GM23338 (cell line): ENCODE results near the gene FAM81A. TPM values are rescaled to one million over a fixed set of nuclear protein-coding genes. Genes with fewer than 3 reads are reported as not detected.

Experiments used
- ATAC-seq: fragments of 200-7000 bp; cut with Tn5 transposase; 3 replicates; pipeline ENCODE4 v1.9.1; 2020
- DNase-seq: peaks from one replicate; pipeline ENCODE4 v3.0.0-alpha.2; 2015; ENCODE audit warnings: low spot score
- H2AFZ ChIP-seq: fragments of 200-600 bp; sonication (generic); 2 replicates; pipeline ENCODE4 v1.8.0; 2016; ENCODE audit warnings: antibody characterized with exemption, mild to moderate bottlenecking, moderate library complexity
- H3F3A ChIP-seq: fragments of 200-600 bp; sonication (generic); replicated peaks from 2 replicates; pipeline ENCODE4 v1.8.0; 2017; ENCODE audit warnings: antibody characterized with exemption, mixed run types, low read depth
- H3K27ac ChIP-seq: fragments of 200-600 bp; sonication (generic); 2 replicates; pipeline ENCODE4 v1.6.1; 2016; ENCODE audit warnings: low read depth
- H3K27me3 ChIP-seq: fragments of 200-600 bp; sonication (generic); 2 replicates; pipeline ENCODE4 v1.8.0; 2016; ENCODE audit warnings: mild to moderate bottlenecking, mixed run types, moderate library complexity; ENCODE audit not compliant: insufficient read depth
- H3K36me3 ChIP-seq: fragments of 200-600 bp; sonication (generic); 2 replicates; pipeline ENCODE4 v1.8.0; 2016; ENCODE audit warnings: mild to moderate bottlenecking; ENCODE audit not compliant: insufficient read depth
- H3K4me1 ChIP-seq: fragments of 200-600 bp; sonication (generic); 2 replicates; pipeline ENCODE4 v1.8.0; 2016; ENCODE audit warnings: mild to moderate bottlenecking, moderate library complexity; ENCODE audit not compliant: insufficient read depth
- H3K4me2 ChIP-seq: fragments of 200-600 bp; sonication (generic); 2 replicates; pipeline ENCODE4 v1.7.1; 2017; ENCODE audit warnings: mixed run types
- H3K4me3 ChIP-seq: fragments of 200-600 bp; sonication (generic); 2 replicates; pipeline ENCODE4 v1.6.1; 2016; ENCODE audit warnings: mixed run types
- H3K79me2 ChIP-seq: fragments of 200-600 bp; sonication (generic); replicated peaks from 2 replicates; pipeline ENCODE4 v1.8.0; 2017; ENCODE audit warnings: mild to moderate bottlenecking; ENCODE audit not compliant: insufficient read depth
- H3K9me2 ChIP-seq: fragments of 200-600 bp; sonication (generic); 2 replicates; pipeline ENCODE4 v1.8.0; 2017; ENCODE audit not compliant: insufficient read depth
- H4K20me1 ChIP-seq: fragments of 200-600 bp; sonication (generic); replicated peaks from 2 replicates; pipeline ENCODE4 v1.8.0; 2017; ENCODE audit warnings: mild to moderate bottlenecking; ENCODE audit not compliant: insufficient read depth
- H3K27ac Mint-ChIP-seq: 2 replicates; pipeline ENCODE4 v1.8.0; 2020; ENCODE audit warnings: inconsistent platforms, mild to moderate bottlenecking, moderate library complexity, mixed read lengths
- H3K27me3 Mint-ChIP-seq: 3 replicates; pipeline ENCODE4 v1.8.0; 2022; ENCODE audit warnings: low read depth, mild to moderate bottlenecking, moderate library complexity, mixed read lengths, inconsistent platforms; ENCODE audit not compliant: insufficient read depth, poor library complexity
- H3K36me3 Mint-ChIP-seq: 3 replicates; pipeline ENCODE4 v1.8.0; 2021; ENCODE audit warnings: low read depth, mild to moderate bottlenecking, inconsistent platforms, moderate library complexity, mixed read lengths
- H3K4me1 Mint-ChIP-seq: 3 replicates; pipeline ENCODE4 v1.8.0; 2020; ENCODE audit warnings: mild to moderate bottlenecking, inconsistent platforms, mixed read lengths
- H3K4me3 Mint-ChIP-seq: 3 replicates; pipeline ENCODE4 v1.8.0; 2021; ENCODE audit warnings: moderate library complexity, mild to moderate bottlenecking, inconsistent platforms, mixed read lengths
- H3K9me3 Mint-ChIP-seq: 3 replicates; pipeline ENCODE4 v1.8.0; 2020; ENCODE audit warnings: moderate library complexity, mild to moderate bottlenecking, inconsistent platforms, mixed read lengths
- CREB1 ChIP-seq: fragments of 250-450 bp; sonication (Bioruptor Pico); IDR thresholded peaks from 2 replicates; pipeline ENCODE4 v1.5.0; 2020; ENCODE audit warnings: low read depth, mild to moderate bottlenecking, moderate library complexity
- CTCF ChIP-seq, 2 experiments: fragments of 200-600 bp in 1 of 2; sonication (generic) in 1 of 2; conservative IDR thresholded peaks; 2 replicates each; pipeline versions ENCODE4 v1.5.1 to v1.6.1; 2016 to 2017; ENCODE audit warnings: antibody characterized with exemption in 2 of 2, low read depth in 2 of 2, mild to moderate bottlenecking in 2 of 2, moderate library complexity in 1 of 2
- EZH2 ChIP-seq: fragments of 200-600 bp; sonication (generic); IDR thresholded peaks from one replicate; pipeline ENCODE4 v1.8.0; 2017; ENCODE audit warnings: antibody characterized with exemption, mild to moderate bottlenecking, low read depth; ENCODE audit not compliant: unreplicated experiment
- EZH2phosphoT487 ChIP-seq: fragments of 200-600 bp; sonication (generic); IDR thresholded peaks from one replicate; pipeline ENCODE4 v1.8.1; 2018; ENCODE audit warnings: antibody characterized with exemption; ENCODE audit not compliant: unreplicated experiment
- JUNB ChIP-seq: IDR thresholded peaks from one replicate; pipeline ENCODE4 v1.6.1; 2016; ENCODE audit warnings: antibody characterized with exemption; ENCODE audit not compliant: unreplicated experiment
- NANOG ChIP-seq: IDR thresholded peaks from 2 replicates; pipeline ENCODE4 v1.6.1; 2016; ENCODE audit warnings: antibody characterized with exemption, borderline replicate concordance
- POLR2AphosphoS5 ChIP-seq: IDR thresholded peaks from 2 replicates; pipeline ENCODE4 v1.6.1; 2016; ENCODE audit warnings: antibody characterized with exemption, low read depth
- REST ChIP-seq: IDR thresholded peaks from one replicate; pipeline ENCODE4 v1.6.1; 2018; ENCODE audit warnings: antibody characterized with exemption; ENCODE audit not compliant: unreplicated experiment
- STAT1 ChIP-seq: IDR thresholded peaks from one replicate; pipeline ENCODE4 v1.6.1; 2016; ENCODE audit warnings: antibody characterized with exemption; ENCODE audit not compliant: unreplicated experiment
- ZNF114 ChIP-seq: fragments of 250-450 bp; sonication (Bioruptor Pico); IDR thresholded peaks from 2 replicates; pipeline ENCODE4 v1.5.0; 2020; ENCODE audit warnings: mild to moderate bottlenecking, moderate library complexity
- ZNF331 ChIP-seq: fragments of 250-450 bp; sonication (Bioruptor Pico); IDR thresholded peaks from 2 replicates; pipeline ENCODE4 v1.5.0; 2020; ENCODE audit warnings: low read depth, mild to moderate bottlenecking, moderate library complexity
- ZNF462 ChIP-seq: fragments of 250-450 bp; sonication (Bioruptor Pico); IDR thresholded peaks from 2 replicates; pipeline ENCODE4 v1.5.0; 2020; ENCODE audit warnings: mild to moderate bottlenecking, moderate library complexity
- polyA plus RNA-seq: library from polyadenylated mRNA; unstranded; fragments of >200 nt; fragmentation: Nextera tagmentation; extraction: Ambion mirVana; gene quantifications from 2 replicates; pipeline ENCODE4 v1.2.1, GENCODE V29; 2016
- total RNA-seq: library from RNA; depleted of rRNA; stranded (reverse); fragments of >200 nt; shearing (Covaris generic); gene quantifications from 2 replicates; pipeline ENCODE4 v1.2.3, GENCODE V29; 2014
- TF ChIP-seq, protein P1 (sequence below): IDR thresholded peaks from 2 replicates; pipeline ENCODE4 v1.6.1; 2016; ENCODE audit warnings: antibody characterized with exemption

The FAM81A gene
- total and polyA plus RNA-seq, 2 experiments from 2014 or later = 0.73 to 4.1 TPM

GRCh38 chr15:59553879-59554735, 116.1 kb downstream of the FAM81A start:
- H3K4me2 ChIP-seq = no peak overlapping the region
- H3K4me1 ChIP-seq = peaks cover 15% of the 10 kb centered on the region
- no peak overlapping the region for H3K27ac ChIP-seq

More at GRCh38 chr15:59553879-59554735, 116.1 kb downstream of the FAM81A start:
- H3K36me3 ChIP-seq = no peaks in the 10 kb centered on the region
- no peaks in the 10 kb centered on the region for H3K9me3 Mint-ChIP-seq
- H3K27me3 Mint-ChIP-seq = no peaks in the 10 kb centered on the region
- no peak overlapping the region for H3K4me3 ChIP-seq
- H3K4me3 Mint-ChIP-seq = no peak overlapping the region
- H2AFZ ChIP-seq = no peak overlapping the region
- DNase-seq (no peak), ATAC-seq (no peak)
- TF ChIP-seq ZNF331 (no peak), NANOG (no peak), STAT1 (no peak), EZH2 (no peak), JUNB (no peak), ZNF462 (CRISPR knock-in tag) (no peak), REST (no peak), ZNF114 (CRISPR knock-in tag) (no peak), CREB1 (CRISPR knock-in tag) (no peak), POLR2AphosphoS5 (no peak), CTCF (conservative IDR thresholded peaks at IDR 0.05; ENCODE audit: low read depth in 2 of 2) (no peak), EZH2phosphoT487 (no peak)
- TF ChIP-seq, protein P1, sequence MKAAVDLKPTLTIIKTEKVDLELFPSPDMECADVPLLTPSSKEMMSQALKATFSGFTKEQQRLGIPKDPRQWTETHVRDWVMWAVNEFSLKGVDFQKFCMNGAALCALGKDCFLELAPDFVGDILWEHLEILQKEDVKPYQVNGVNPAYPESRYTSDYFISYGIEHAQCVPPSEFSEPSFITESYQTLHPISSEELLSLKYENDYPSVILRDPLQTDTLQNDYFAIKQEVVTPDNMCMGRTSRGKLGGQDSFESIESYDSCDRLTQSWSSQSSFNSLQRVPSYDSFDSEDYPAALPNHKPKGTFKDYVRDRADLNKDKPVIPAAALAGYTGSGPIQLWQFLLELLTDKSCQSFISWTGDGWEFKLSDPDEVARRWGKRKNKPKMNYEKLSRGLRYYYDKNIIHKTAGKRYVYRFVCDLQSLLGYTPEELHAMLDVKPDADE = no peak
- no peaks in the 10 kb centered on the region for H3K36me3 Mint-ChIP-seq
- no peaks in the 10 kb centered on the region for H3K27me3 ChIP-seq
- H3K27ac Mint-ChIP-seq = no peak overlapping the region
- peaks cover under 1% of the 10 kb centered on the region; the same call in 1 of the 2 replicates for H3F3A ChIP-seq
- peaks cover 17% of the 10 kb centered on the region for H3K4me1 Mint-ChIP-seq
- no peaks in the 10 kb centered on the region for H3K79me2 ChIP-seq
- H3K9me2 ChIP-seq = no peaks in the 10 kb centered on the region
- no peaks in the 10 kb centered on the region for H4K20me1 ChIP-seq
